ENCODE data around the gene LRRC56. TPM values are rescaled to one million over a fixed set of nuclear protein-coding genes. Genes with fewer than 3 reads are reported as not detected.

Gene LRRC56
- polyA plus RNA-seq, result 1 to 10 TPM; 1.7 to 4.0 TPM

- H3K36me3 ChIP-seq (ENCODE audit: control insufficient read depth in 2 of 2, insufficient read depth in 2 of 2, low read length in 1 of 2), result peaks cover 0 to 24% of the 10 kb centered on the region in 2 donors
- no peaks in the 10 kb centered on the region for H3K9me3 ChIP-seq (ENCODE audit: control insufficient read depth in 2 of 2, insufficient read depth in 1 of 2, low read depth in 1 of 2, low read length in 1 of 2)
- WGBS, 2 donors, result 1 to 4% methylated on average over 87 to 93 of the region's 93 CpGs
- H3K27me3 ChIP-seq (ENCODE audit: control insufficient read depth in 1 of 2, insufficient read depth in 2 of 2, low read length in 2 of 2), result no peaks in the 10 kb centered on the region
- H3K27ac ChIP-seq (ENCODE audit: low read depth in 2 of 2, low read length in 1 of 2), result peak within 1 kb of the TSS; percentile 17 to 61
- peak within 1 kb of the TSS; percentile 20 to 41 for H3K4me3 ChIP-seq (ENCODE audit: low read depth in 1 of 2, low read length in 2 of 2)
- H3K4me1 ChIP-seq (ENCODE audit: control insufficient read depth in 2 of 2, insufficient read depth in 2 of 2, low read length in 1 of 2), result peaks cover 5 to 29% of the 10 kb centered on the region in 2 donors
These were observed at the start of gene LRRC56 for GRCh38 chr11:536841-537621. TSS of gene LRRC56 (plus strand) at chr11:537527. CDS start at chr11:540685, 3,158 bp downstream.

- WGBS, 2 donors, result 77 to 84% methylated on average over 22 of the region's 22 CpGs
- no peaks in the 10 kb centered on the region for H3K9me3 ChIP-seq (ENCODE audit: control insufficient read depth in 2 of 2, insufficient read depth in 1 of 2, low read depth in 1 of 2, low read length in 1 of 2)
- H3K27ac ChIP-seq (ENCODE audit: low read depth in 2 of 2, low read length in 1 of 2), result no peak overlapping the region
- H3K4me3 ChIP-seq (ENCODE audit: low read depth in 1 of 2, low read length in 2 of 2), result no peak overlapping the region
- peaks cover 4 to 24% of the 10 kb centered on the region in 2 donors for H3K36me3 ChIP-seq (ENCODE audit: control insufficient read depth in 2 of 2, insufficient read depth in 2 of 2, low read length in 1 of 2)
- no peaks in the 10 kb centered on the region for H3K27me3 ChIP-seq (ENCODE audit: control insufficient read depth in 1 of 2, insufficient read depth in 2 of 2, low read length in 2 of 2)
- H3K4me1 ChIP-seq (ENCODE audit: control insufficient read depth in 2 of 2, insufficient read depth in 2 of 2, low read length in 1 of 2), result peaks cover 0 to 9% of the 10 kb centered on the region in 2 donors
These were observed 49.7 kb upstream of the LRRC56 start for GRCh38 chr11:487571-488021.

- Histone ChIP-seq H3K9me3 (ENCODE audit: control insufficient read depth in 2 of 2, insufficient read depth in 1 of 2, low read depth in 1 of 2, low read length in 1 of 2) (no peaks in the 10 kb centered on the region), H3K4me3 (ENCODE audit: low read depth in 1 of 2, low read length in 2 of 2) (no peak overlapping the region), H3K36me3 (ENCODE audit: control insufficient read depth in 2 of 2, insufficient read depth in 2 of 2, low read length in 1 of 2) (peaks cover 4 to 28% of the 10 kb centered on the region in 2 donors), H3K4me1 (ENCODE audit: control insufficient read depth in 2 of 2, insufficient read depth in 2 of 2, low read length in 1 of 2) (peaks cover 0 to 9% of the 10 kb centered on the region in 2 donors), H3K27me3 (ENCODE audit: control insufficient read depth in 1 of 2, insufficient read depth in 2 of 2, low read length in 2 of 2) (no peaks in the 10 kb centered on the region), H3K27ac (ENCODE audit: low read depth in 2 of 2, low read length in 1 of 2) (no peak overlapping the region)
- WGBS, 2 donors, result 66 to 77% methylated on average over 24 to 25 of the region's 25 CpGs
These were observed 49.3 kb upstream of the LRRC56 start for GRCh38 chr11:488062-488461.

- Histone ChIP-seq H3K27me3 (ENCODE audit: control insufficient read depth in 1 of 2, insufficient read depth in 2 of 2, low read length in 2 of 2) (no peaks in the 10 kb centered on the region), H3K4me3 (ENCODE audit: low read depth in 1 of 2, low read length in 2 of 2) (no peak overlapping the region), H3K9me3 (ENCODE audit: control insufficient read depth in 2 of 2, insufficient read depth in 1 of 2, low read depth in 1 of 2, low read length in 1 of 2) (no peaks in the 10 kb centered on the region), H3K36me3 (ENCODE audit: control insufficient read depth in 2 of 2, insufficient read depth in 2 of 2, low read length in 1 of 2) (peaks cover 4 to 28% of the 10 kb centered on the region in 2 donors), H3K27ac (ENCODE audit: low read depth in 2 of 2, low read length in 1 of 2) (no peak overlapping the region), H3K4me1 (ENCODE audit: control insufficient read depth in 2 of 2, insufficient read depth in 2 of 2, low read length in 1 of 2) (peaks cover 0 to 9% of the 10 kb centered on the region in 2 donors)
- 93 to 95% methylated on average over 19 of the region's 19 CpGs for WGBS, 2 donors
These were observed 48.7 kb upstream of the LRRC56 start for GRCh38 chr11:488579-488978.

GRCh38 chr11:488992-489391 is 48.3 kb upstream of the LRRC56 start:
- WGBS, 2 donors, result 88 to 89% methylated on average over 19 of the region's 19 CpGs
- H3K27ac ChIP-seq (ENCODE audit: low read depth in 2 of 2, low read length in 1 of 2), result no peak overlapping the region
- peaks cover 4 to 31% of the 10 kb centered on the region in 2 donors for H3K36me3 ChIP-seq (ENCODE audit: control insufficient read depth in 2 of 2, insufficient read depth in 2 of 2, low read length in 1 of 2)
- H3K4me1 ChIP-seq (ENCODE audit: control insufficient read depth in 2 of 2, insufficient read depth in 2 of 2, low read length in 1 of 2), result peaks cover 0 to 9% of the 10 kb centered on the region in 2 donors
- H3K4me3 ChIP-seq (ENCODE audit: low read depth in 1 of 2, low read length in 2 of 2), result no peak overlapping the region
- no peaks in the 10 kb centered on the region for H3K9me3 ChIP-seq (ENCODE audit: control insufficient read depth in 2 of 2, insufficient read depth in 1 of 2, low read depth in 1 of 2, low read length in 1 of 2)
- no peaks in the 10 kb centered on the region for H3K27me3 ChIP-seq (ENCODE audit: control insufficient read depth in 1 of 2, insufficient read depth in 2 of 2, low read length in 2 of 2)

GRCh38 chr11:489610-490185 is 47.6 kb upstream of the LRRC56 start:
- Histone ChIP-seq H3K4me3 (ENCODE audit: low read depth in 1 of 2, low read length in 2 of 2) (no peak overlapping the region), H3K36me3 (ENCODE audit: control insufficient read depth in 2 of 2, insufficient read depth in 2 of 2, low read length in 1 of 2) (peaks cover 4 to 38% of the 10 kb centered on the region in 2 donors), H3K9me3 (ENCODE audit: control insufficient read depth in 2 of 2, insufficient read depth in 1 of 2, low read depth in 1 of 2, low read length in 1 of 2) (no peaks in the 10 kb centered on the region), H3K4me1 (ENCODE audit: control insufficient read depth in 2 of 2, insufficient read depth in 2 of 2, low read length in 1 of 2) (peaks cover 0 to 9% of the 10 kb centered on the region in 2 donors), H3K27ac (ENCODE audit: low read depth in 2 of 2, low read length in 1 of 2) (no peak overlapping the region), H3K27me3 (ENCODE audit: control insufficient read depth in 1 of 2, insufficient read depth in 2 of 2, low read length in 2 of 2) (no peaks in the 10 kb centered on the region)
- 93 to 95% methylated on average over 37 of the region's 37 CpGs for WGBS, 2 donors

GRCh38 chr11:490186-490929 is 47.0 kb upstream of the LRRC56 start:
- WGBS, 2 donors, result 91 to 92% methylated on average over 38 of the region's 38 CpGs
- peaks cover 4 to 45% of the 10 kb centered on the region in 2 donors for H3K36me3 ChIP-seq (ENCODE audit: control insufficient read depth in 2 of 2, insufficient read depth in 2 of 2, low read length in 1 of 2)
- H3K27ac ChIP-seq (ENCODE audit: low read depth in 2 of 2, low read length in 1 of 2), result no peak overlapping the region
- H3K4me3 ChIP-seq (ENCODE audit: low read depth in 1 of 2, low read length in 2 of 2), result no peak overlapping the region
- peaks cover 0 to 9% of the 10 kb centered on the region in 2 donors for H3K4me1 ChIP-seq (ENCODE audit: control insufficient read depth in 2 of 2, insufficient read depth in 2 of 2, low read length in 1 of 2)
- H3K9me3 ChIP-seq (ENCODE audit: control insufficient read depth in 2 of 2, insufficient read depth in 1 of 2, low read depth in 1 of 2, low read length in 1 of 2), result no peaks in the 10 kb centered on the region
- no peaks in the 10 kb centered on the region for H3K27me3 ChIP-seq (ENCODE audit: control insufficient read depth in 1 of 2, insufficient read depth in 2 of 2, low read length in 2 of 2)

- Histone ChIP-seq H3K4me1 (ENCODE audit: control insufficient read depth in 2 of 2, insufficient read depth in 2 of 2, low read length in 1 of 2) (peaks cover 0 to 9% of the 10 kb centered on the region in 2 donors), H3K36me3 (ENCODE audit: control insufficient read depth in 2 of 2, insufficient read depth in 2 of 2, low read length in 1 of 2) (peaks cover 4 to 48% of the 10 kb centered on the region in 2 donors), H3K4me3 (ENCODE audit: low read depth in 1 of 2, low read length in 2 of 2) (no peak overlapping the region), H3K9me3 (ENCODE audit: control insufficient read depth in 2 of 2, insufficient read depth in 1 of 2, low read depth in 1 of 2, low read length in 1 of 2) (no peaks in the 10 kb centered on the region), H3K27ac (ENCODE audit: low read depth in 2 of 2, low read length in 1 of 2) (no peak overlapping the region), H3K27me3 (ENCODE audit: control insufficient read depth in 1 of 2, insufficient read depth in 2 of 2, low read length in 2 of 2) (no peaks in the 10 kb centered on the region)
- WGBS, 2 donors, result 87 to 94% methylated on average over 15 of the region's 15 CpGs
These were observed 46.4 kb upstream of the LRRC56 start for GRCh38 chr11:490930-491260.

GRCh38 chr11:491358-491757 is 46.0 kb upstream of the LRRC56 start:
- Histone ChIP-seq H3K4me1 (ENCODE audit: control insufficient read depth in 2 of 2, insufficient read depth in 2 of 2, low read length in 1 of 2) (peaks cover 0 to 9% of the 10 kb centered on the region in 2 donors), H3K27me3 (ENCODE audit: control insufficient read depth in 1 of 2, insufficient read depth in 2 of 2, low read length in 2 of 2) (no peaks in the 10 kb centered on the region), H3K9me3 (ENCODE audit: control insufficient read depth in 2 of 2, insufficient read depth in 1 of 2, low read depth in 1 of 2, low read length in 1 of 2) (no peaks in the 10 kb centered on the region), H3K4me3 (ENCODE audit: low read depth in 1 of 2, low read length in 2 of 2) (no peak overlapping the region), H3K27ac (ENCODE audit: low read depth in 2 of 2, low read length in 1 of 2) (no peak overlapping the region), H3K36me3 (ENCODE audit: control insufficient read depth in 2 of 2, insufficient read depth in 2 of 2, low read length in 1 of 2) (peaks cover 4 to 48% of the 10 kb centered on the region in 2 donors)
- WGBS, 2 donors, result 83 to 89% methylated on average over 7 of the region's 7 CpGs

Data from esophagus (tissue), 2 donors.